NCI-H774 (cell line): Measurements from ENCODE around the gene RBFOX2.
"Not testable (repeated sequence)": the region's sequence is repeated elsewhere in the genome, so short reads cannot be mapped to it uniquely, and the experiment has no call there.

Experiments
- DNase-seq: peaks from one replicate; lab custom pipeline; 2025; lab: John Stamatoyannopoulos, UW

The RBFOX2 gene, protein sequence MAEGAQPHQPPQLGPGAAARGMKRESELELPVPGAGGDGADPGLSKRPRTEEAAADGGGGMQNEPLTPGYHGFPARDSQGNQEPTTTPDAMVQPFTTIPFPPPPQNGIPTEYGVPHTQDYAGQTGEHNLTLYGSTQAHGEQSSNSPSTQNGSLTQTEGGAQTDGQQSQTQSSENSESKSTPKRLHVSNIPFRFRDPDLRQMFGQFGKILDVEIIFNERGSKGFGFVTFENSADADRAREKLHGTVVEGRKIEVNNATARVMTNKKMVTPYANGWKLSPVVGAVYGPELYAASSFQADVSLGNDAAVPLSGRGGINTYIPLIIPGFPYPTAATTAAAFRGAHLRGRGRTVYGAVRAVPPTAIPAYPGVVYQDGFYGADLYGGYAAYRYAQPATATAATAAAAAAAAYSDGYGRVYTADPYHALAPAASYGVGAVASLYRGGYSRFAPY

DNA sequence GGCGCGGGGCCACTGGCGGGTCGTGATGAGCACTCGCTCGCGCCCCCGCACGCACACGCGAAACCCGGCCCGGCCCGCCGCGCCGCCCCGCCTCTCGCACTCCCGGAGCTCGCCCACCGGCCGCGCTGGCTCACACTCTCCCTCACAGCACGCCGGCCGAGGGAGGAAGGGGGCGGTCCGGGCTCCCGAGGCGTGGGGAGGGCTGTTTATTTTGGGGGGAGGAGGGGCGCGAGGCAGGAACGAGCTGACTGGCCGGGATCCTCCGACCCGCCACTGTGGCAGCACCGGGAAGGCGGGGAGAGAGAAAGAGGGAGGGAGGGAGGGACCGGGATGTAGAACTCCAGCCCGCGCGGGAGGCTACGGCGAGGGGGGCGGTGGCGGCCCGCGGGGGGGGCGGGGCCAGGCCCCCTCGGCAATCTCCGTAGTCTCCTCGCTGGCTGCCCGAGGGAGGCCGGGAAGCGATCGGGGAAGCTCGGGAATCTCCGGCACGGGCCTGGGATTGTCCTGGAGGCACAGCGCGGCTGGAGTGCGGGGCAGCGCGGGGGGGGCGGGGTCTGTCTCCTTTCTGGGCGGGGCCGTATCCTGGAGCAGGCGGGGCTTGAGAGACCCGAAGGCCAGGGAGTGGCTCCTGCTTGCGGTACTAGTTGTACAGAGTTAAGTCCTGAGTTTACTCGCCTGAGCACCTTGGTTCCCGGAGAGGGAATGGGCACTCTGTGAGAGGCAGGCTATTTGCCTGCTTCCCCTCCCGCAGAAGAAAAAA, at the start of gene RBFOX2:
Gene RBFOX2 (minus strand): TSS at position 179 of the 760 bp plus-strand sequence. CDS start 399 bp downstream, outside the sequence.
- DNase-seq, result peak; percentile 80

DNA sequence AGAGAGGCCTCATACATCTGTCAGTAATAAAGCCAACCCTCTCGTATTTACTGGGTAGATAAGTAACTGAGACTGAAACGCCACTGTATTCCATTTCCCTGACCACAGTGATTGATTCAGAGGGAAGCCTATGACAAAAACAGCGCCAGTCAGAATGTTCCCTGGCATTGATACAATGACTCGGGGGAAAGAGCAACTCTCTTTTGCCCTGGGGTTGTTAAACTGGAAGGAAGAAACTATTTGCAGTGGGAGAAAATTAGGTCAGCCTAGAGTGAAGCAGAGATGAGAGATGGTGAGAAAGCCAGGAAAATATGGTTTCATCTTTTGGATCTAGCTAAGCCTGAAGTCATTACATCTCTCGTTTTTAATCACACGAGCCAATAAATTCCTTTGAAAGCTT, 48.6 kb upstream of the RBFOX2 start:
- DNase-seq, result no peak

DNA sequence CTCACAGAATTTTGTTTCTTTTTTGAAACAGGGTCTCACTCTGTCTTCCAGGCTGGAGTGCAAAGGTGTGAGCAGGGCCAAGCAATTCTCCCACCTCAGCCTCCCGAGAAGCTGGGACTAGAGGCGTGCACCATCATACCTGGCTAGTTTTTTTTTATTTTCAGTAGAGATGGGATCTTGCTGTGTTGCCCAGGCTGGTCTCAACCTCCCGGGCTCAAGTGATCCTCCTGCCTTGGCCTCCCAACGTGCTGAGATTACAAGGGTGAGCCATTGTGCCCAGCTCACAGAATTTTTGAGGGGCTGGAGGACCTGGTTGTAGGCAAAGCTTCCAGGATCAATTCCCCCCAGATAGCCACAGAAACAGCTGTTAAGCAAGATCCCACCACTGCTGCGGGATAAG, 47.1 kb upstream of the RBFOX2 start:
- no peak for DNase-seq

DNA sequence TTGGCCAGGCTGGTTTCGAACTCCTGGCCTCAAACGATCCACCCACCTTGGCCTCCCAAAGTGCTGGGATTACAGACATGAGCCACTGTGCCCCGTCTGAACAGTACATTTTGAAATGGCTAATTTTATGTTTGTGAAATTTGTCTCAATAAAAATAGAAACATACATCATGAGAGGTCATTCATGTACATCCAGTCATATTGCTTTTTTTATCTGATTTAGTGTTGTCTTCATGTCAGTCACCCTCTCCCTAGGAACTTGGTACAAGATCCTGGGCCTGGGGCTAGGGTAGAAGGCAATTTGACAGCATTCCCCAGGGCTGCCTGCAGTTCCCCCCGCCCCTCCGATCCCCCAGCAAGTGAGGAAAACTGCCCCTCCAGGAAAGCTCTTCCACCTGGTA, 46.6 kb upstream of the RBFOX2 start:
- no peak for DNase-seq

DNA sequence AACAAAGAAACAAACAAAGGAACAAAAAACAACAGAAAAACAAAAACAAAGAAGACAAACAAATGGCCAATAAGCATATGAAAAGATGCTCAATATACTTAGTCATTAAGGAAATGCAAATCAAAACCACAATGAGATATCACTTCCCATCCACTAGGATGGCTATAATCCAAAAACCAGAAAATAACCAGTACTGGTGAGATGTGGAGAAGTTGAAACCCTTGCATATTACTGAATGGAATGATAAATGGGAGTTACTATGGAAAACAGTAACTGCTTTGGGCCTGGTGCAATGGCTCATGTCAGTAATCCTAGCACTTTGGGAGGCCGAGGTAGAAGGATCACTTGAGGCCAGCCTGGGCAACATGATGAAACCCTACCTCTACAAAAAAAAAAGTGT, 44.9 kb upstream of the RBFOX2 start:
- DNase-seq, result no peak

DNA sequence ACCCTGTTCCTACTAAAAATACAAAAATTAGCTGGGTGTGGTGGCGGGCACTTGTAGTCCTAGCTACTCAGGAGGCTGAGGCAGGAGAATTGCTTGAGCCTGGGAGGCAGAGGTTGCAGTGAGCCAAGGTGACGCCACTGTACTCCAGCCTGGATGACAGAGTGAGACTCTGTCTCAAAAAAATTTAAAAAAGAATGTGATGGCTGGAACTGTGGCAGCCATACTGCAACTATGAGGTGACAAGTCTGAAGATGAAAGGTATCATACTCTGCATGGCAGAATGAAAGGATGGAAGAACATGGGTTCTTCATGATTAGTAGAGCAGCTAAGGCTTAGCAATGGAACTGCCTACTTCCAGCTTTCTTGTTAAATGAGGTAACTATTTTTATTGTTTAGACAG, 42.0 kb upstream of the RBFOX2 start:
- not testable (repeated sequence) for DNase-seq

DNA sequence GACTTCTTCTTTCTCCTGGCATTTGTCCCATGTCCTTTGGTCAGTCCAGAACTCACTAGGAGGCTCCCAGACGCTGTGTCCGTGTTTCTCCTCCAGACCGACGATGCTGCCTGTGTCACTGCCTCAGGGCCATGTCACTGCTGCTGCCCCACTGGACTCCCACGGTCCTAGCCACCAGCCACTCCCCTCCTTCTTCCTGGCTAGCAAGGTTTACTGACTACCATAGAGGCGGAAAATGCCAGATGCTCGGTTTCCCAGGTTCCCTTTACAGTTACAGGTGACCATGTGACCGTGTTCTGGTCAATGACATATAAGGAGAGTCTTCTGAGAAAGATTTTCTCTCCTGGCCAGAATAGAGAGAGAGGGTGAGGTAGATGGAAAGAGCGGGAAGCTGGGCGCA, 40.7 kb upstream of the RBFOX2 start:
- no peak for DNase-seq

DNA sequence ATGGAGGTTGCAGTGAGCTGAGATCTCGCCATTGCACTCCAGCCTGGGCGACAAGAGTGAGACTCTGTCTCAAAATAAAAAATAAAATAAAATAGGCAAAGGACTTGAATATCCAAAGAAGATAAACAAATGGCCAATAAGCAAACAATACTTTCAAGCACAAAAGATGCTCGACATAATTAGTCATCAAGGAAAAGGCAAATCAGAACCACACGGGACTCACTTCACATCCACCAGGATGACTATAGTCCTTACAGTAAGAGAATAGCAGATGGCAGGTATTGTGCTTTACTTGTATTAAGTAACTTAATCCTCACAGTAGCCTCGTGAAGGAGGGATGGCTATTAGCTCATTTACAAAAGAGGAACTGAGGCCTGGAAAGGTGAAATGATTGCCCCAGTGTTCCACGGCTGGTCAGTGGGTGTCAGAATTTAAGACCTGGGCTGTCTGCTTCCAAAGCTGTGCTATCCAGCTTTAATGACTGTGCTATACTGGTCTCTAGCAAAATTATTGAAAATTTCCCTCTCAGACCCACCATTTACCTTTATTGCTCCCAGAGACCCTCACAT, 40.2 kb upstream of the RBFOX2 start:
- no peak for DNase-seq

DNA sequence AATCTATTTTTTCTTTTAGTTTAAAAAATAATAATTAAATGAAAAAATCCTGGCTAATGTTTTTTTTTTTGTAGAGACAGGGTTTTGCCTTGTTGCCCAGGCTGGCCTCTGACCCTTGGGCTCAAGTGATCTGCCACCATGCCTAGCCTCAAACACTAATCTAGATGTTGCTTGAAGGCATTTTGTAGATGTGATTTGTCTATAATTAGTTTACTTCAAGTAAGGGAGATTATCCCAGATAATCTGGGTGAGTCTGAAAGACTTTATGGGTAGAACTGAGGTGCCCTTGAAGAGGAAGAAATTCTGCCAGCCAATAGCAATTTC, 38.6 kb upstream of the RBFOX2 start:
- no peak for DNase-seq

DNA sequence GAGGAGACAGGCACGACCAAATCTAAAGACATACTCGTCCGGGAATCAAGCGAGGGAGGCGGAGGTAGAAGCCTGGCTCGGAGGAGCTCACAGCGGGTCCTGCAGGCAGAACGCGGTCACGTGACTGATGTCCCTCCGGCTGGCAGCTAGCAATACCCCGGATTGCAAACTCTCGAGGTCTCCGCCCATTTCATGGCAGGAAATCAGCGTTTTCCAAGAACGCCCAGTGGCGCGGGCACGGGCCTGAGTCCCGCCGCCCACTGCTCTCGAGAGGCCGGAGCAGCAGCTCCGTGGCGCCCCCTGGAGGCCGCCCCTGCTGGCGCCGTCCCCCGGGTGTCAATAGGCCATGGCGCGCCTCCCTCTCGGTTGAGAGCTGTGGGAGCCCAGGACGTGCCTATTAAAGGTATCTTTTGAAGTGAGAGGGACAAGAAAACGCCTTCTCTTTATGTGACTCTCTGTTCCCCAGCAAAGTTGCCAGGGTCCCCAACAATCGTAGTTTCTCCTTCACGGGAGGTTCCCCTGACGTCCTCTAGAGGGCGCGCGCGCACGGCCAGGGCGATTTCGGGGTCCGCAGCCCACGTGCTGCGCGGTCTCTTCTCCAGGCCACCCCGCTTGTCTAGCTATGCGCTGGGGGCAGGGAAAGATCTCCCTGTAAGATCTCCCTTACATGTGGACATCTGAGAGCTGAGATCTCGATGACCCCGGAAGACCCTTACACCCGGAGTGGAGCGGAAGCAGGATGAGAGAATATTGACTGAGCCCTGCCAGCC, 37.3 kb upstream of the RBFOX2 start:
- DNase-seq, result peak; percentile 87

DNA sequence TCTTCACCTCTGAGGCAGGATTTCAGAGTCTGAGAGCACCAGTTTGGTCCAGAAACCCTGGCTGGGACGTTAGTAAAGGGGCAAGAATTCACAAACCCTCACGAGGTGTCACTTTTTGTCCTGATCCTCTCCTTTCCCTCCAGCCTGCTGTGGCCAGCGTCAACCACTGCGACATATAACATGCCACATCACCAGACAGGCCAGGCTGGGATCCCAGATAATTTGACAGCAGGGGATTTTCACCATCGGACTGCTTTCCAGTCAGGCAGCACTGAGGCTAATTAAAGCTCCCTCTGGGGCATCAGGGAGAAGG, 36.8 kb upstream of the RBFOX2 start:
- DNase-seq, result no peak

DNA sequence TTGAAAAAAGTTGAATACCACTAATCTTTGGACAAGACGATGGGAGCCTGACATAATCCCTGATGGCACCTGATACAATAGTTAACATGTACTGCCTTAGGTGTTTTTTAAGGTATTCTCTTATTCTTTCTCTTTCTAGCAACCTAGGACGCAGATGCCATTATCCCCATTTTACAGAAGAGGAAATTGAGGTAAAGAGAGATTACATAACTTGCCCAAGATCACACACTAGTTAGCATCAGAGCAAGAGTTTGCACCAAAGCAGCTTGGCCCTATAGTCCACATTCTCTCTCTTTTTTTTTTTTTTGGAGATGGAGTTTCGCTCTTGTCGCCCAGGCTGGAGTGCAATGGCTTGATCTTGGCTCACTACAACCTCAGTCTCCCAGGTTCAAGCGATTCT, 35.7 kb upstream of the RBFOX2 start:
- DNase-seq, result no peak

DNA sequence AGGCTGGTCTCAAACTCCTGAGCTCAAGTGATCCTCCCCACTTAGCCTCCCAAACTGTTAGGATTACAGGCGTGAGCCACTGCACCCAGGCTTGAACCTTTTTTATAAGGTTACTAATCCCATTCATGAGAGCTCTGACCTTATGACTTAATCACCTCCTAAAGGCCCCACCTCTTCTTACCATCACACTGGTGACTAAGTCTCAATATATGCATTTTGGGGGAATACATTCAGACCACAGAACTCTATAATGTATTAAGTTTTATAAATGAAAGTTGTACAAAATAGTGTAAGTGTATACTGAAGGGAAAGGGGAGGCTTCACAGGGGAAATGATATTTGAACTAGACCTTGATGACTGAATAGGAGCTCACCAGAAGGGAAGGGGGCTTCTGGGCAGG, 28.4 kb upstream of the RBFOX2 start:
- no peak for DNase-seq

DNA sequence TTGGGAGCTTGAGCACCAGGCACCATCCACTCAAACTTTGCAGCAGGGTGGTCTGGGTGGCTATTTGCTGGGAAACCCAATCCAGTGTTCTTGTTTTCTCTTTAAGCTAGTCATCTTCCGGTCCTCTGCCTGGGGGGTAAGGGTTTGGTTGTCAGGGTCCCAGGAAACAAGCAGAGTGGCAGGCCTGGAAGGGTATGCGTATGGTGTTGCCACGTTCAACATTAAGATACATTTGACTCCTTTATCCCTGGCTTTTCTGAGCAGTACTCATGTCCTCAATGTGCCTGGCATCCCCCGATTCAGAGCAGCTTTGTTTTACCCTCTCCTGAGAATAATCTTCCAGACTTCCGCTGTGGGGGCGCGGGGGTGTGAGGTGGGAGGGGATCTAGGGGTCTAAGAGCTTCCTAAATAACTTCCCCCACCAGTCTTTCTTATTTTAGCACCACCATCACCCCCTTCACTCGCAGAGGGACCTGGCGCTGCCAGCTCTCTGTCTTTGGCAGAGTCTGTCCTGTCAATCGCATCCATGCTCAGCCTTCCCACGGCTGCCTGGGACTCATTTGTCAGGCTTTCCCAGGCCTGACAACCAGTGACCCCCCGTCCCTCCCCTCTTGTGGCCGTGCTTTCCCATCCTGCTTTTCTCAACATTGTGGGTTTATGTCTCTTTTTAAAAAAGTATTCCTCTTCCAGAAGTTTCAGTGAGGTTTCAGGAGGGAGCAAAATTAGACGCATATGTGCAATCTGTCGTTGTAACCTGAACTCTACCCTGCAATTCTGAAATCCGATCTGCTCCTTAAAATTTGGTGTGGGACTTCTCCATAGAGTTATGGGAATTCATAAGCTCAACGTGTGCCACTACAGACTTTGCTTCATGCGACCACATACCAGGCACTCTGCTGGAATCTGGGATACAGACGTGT, 27.0 kb upstream of the RBFOX2 start:
- DNase-seq, result no peak

DNA sequence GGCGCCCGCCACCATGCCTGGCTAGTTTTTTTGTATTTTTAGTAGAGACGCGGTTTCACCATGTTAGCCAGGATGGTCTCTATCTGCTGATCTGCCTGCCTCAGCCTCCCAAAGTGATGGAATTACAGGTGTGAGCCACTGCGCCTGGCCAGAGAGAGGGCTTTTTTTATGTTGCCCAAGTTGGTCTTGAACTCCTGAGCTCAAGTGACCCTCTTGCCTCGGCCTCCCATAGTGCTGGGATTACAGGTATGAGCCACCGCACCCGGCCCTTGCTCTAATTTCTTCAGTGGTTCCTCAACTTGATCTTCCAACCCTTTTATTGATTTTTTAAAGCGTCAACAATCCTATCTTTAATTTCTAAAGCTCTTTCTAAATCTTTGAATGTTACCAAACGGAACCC, 25.8 kb upstream of the RBFOX2 start:
- DNase-seq, result not testable (repeated sequence)

DNA sequence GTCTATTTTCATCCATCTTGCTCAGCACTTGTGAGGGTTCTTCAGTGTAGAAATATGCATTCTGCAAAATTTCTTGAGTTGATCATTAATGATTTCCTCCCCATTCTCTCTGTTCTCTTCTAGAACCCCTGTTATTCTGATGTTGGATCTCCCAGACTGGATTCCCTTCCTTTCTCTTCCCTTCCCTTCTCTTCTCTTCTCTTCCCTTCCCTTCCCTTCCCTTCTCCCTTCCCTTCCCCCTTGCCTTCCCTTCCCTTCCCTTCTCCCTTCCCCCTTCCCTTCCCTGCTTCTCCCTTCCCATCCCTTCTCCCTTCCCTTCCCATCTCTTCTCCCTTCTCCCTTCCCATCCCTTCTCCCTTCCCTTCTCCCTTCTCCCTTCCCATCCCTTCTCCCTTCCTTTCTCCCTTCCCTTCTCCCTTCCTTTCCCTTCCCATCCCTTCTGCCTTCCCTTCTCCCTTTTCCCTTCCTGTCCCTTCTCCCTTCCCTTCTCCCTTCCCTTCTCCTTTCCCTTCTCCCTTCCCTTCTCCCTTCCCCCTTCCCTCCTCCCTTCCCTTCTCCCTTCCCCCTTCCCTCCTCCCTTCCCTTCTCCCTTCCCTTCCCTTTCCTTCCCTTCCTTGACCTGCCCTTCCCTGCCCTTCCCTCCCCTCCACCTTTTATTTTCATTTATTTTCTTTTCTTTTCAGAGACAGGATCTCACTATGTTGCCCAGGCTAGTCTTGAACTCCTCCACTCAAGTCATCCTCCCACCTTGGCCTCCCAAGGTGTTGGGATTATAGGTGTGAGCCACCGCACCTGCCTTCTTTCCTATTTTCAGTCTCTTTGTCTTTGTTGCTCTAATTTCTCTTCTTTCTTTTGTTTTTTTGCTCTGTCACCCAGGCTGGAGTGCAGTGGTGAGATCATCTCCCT, 24.9 kb upstream of the RBFOX2 start:
- DNase-seq, result no peak

DNA sequence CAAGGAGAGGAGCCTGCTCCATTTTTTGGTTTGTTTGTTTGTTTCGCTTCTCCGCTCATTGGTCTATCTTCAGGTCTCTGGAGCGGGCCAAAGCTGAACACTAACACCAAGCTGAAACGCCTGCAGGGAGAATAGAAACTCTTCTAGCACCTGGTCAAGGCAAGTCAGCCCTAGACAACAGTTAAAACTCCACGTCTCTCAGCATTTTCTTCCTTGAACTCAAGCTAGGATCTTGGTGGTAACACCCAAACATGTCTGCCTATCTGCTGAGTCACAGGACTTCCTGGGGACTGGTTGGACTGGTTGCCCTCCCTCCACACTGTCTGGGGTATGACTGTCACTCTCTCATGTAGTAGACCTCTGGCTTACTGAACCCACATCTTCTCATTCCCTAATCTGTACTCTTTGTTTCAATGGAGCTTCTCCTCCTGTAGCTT, 23.9 kb upstream of the RBFOX2 start:
- no peak for DNase-seq

DNA sequence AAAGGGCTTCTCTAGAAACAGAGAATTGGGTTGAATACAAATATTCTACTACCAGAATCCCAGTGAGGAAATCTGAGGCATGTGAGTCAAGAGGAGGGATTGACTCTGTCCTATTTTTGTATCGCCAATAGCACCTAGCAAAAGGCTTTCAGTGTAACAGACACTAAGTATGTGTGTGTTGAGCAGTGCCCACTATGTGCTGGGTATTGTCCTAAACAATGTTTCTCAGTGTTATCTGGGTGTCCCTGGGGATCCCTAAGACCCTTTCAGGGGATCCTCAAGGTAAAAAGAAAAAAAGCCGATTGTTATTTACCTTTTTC, 21.0 kb upstream of the RBFOX2 start:
- no peak for DNase-seq

DNA sequence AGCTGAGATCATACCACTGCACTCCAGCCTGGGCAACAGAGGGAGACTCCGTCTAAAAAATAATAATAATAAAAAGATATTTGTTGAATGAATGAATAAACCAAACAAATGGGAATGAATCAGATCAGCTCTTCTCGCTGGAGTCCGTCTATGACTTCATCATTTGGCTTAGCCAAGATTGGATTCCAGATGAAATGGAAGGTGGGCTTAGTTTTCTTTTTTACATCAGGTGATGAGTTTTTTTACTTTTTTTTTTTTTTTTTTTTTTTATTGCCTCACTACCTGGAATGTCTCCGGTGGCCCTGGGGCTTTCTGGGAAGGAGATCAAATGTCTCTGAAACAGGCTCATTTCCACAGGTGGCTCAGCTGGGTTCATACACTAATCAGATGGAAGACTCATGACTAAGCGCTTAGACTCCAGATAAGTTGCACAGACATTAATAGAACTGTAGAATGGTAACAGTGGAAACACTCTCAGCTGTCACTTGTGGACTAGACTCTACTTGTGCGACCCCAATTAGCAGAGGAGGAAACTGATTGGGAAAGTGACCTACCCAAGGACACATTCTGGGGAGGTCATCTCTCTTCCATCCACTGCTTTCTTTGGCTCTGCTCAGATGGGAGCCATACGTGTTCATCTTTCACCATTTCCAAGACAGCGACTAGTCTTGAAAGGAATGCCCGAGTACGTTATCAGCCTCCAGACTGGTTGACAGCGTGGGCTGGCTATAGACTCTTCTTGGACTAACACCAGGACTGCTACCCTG, 20.5 kb upstream of the RBFOX2 start:
- no peak for DNase-seq

DNA sequence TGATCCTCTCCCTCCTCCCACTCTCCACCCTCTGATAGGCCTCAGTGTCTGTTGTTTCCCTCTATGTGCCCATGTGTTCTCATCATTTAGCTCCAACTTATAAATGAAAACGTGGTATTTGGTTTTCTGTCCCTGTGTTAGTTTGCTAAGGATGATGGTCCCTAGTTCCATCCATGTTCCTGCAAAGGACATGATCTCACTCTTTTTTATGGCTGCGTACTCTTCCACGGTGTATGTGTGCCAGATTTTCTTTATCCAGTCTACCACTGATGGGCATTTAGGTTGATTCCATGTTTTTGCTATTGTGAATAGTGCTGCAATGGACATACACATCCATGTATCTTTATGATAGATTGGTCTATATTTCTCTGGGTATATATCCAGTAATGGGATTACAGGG, 15.9 kb upstream of the RBFOX2 start:
- DNase-seq, result not testable (repeated sequence)
